GM23248 (cell line): ENCODE results near the gene CBFA2T3. TPM values are rescaled to one million over a fixed set of nuclear protein-coding genes. Genes with fewer than 3 reads are reported as not detected.

Source experiments
- DNase-seq: peaks from one replicate; pipeline ENCODE4 v3.0.0-alpha.2; 2015
- H2AFZ ChIP-seq: fragments of 200-600 bp; sonication (generic); 2 replicates; pipeline ENCODE4 v1.6.1; 2016; ENCODE audit warnings: antibody characterized with exemption
- H3F3A ChIP-seq: fragments of 200-600 bp; sonication (generic); 2 replicates; pipeline ENCODE4 v1.6.1; 2016; ENCODE audit warnings: mild to moderate bottlenecking, antibody characterized with exemption, mixed run types; ENCODE audit not compliant: insufficient read depth
- H3K27ac ChIP-seq: fragments of 200-600 bp; sonication (generic); 2 replicates; pipeline ENCODE4 v1.5.1; 2016; ENCODE audit warnings: mild to moderate bottlenecking
- H3K27me3 ChIP-seq: fragments of 200-600 bp; sonication (generic); replicated peaks from 2 replicates; pipeline ENCODE4 v1.6.1; 2016; ENCODE audit warnings: mild to moderate bottlenecking; ENCODE audit not compliant: insufficient read depth
- H3K36me3 ChIP-seq: fragments of 200-600 bp; sonication (generic); 2 replicates; pipeline ENCODE4 v1.6.1; 2016; ENCODE audit warnings: low read depth, mild to moderate bottlenecking
- H3K4me1 ChIP-seq: fragments of 200-600 bp; sonication (generic); 2 replicates; pipeline ENCODE4 v1.6.1; 2016; ENCODE audit warnings: mild to moderate bottlenecking; ENCODE audit not compliant: insufficient read depth
- H3K4me2 ChIP-seq: fragments of 200-600 bp; sonication (generic); one replicate; pipeline ENCODE4 v1.6.1; 2016; ENCODE audit warnings: mild to moderate bottlenecking; ENCODE audit not compliant: unreplicated experiment
- H3K4me3 ChIP-seq: fragments of 200-600 bp; sonication (generic); 2 replicates; pipeline ENCODE4 v1.5.1; 2016; ENCODE audit warnings: mild to moderate bottlenecking
- H3K79me2 ChIP-seq: fragments of 200-600 bp; sonication (generic); 2 replicates; pipeline ENCODE4 v1.6.1; 2016; ENCODE audit warnings: mild to moderate bottlenecking; ENCODE audit not compliant: insufficient read depth
- H3K9ac ChIP-seq: fragments of 200-600 bp; sonication (generic); 2 replicates; pipeline ENCODE4 v1.6.1; 2016; ENCODE audit warnings: mild to moderate bottlenecking
- H3K9me2 ChIP-seq: fragments of 200-600 bp; sonication (generic); 2 replicates; pipeline ENCODE4 v1.6.1; 2016; ENCODE audit warnings: mixed run types, mild to moderate bottlenecking, moderate library complexity; ENCODE audit not compliant: insufficient read depth
- H3K9me3 ChIP-seq: fragments of 200-600 bp; sonication (generic); one replicate; pipeline ENCODE4 v1.6.1; 2017; ENCODE audit warnings: low read depth
- H4K20me1 ChIP-seq: fragments of 200-600 bp; sonication (generic); 2 replicates; pipeline ENCODE4 v1.6.0; 2016; ENCODE audit not compliant: insufficient read depth
- EZH2 ChIP-seq: fragments of 200-600 bp; sonication (generic); IDR thresholded peaks from 2 replicates; pipeline ENCODE4 v1.6.1; 2018; ENCODE audit warnings: antibody characterized with exemption, mild to moderate bottlenecking; ENCODE audit not compliant: insufficient read depth, poor library complexity, severe bottlenecking
- EZH2phosphoT487 ChIP-seq: fragments of 200-600 bp; sonication (generic); IDR thresholded peaks from 2 replicates; pipeline ENCODE4 v1.6.1; 2018; ENCODE audit warnings: antibody characterized with exemption, moderate library complexity, mild to moderate bottlenecking, low read depth; ENCODE audit not compliant: insufficient read depth
- WGBS, 2 experiments: methylation state at CpG; one replicate each; pipeline ENCODE4 v1.1.6; 2015 to 2017; ENCODE audit warnings: low lambda C conversion rate in 2 of 2, low coverage in 1 of 2; ENCODE audit errors: missing lambda C conversion rate in 2 of 2; 5-methylcytosine and 5-hydroxymethylcytosine counted together
- in situ Hi-C: fragments of 300-500 bp; cut with MboI; formaldehyde crosslinking; loops from 2 replicates; pipeline ENCODE4 v1.15.0; 2020
- polyA plus RNA-seq: library from polyadenylated mRNA; unstranded; fragments of >200 nt; fragmentation: Nextera tagmentation; extraction: Ambion mirVana; gene quantifications from 2 replicates; pipeline ENCODE4 v1.2.1, GENCODE V29; 2016
- total RNA-seq: library from RNA; depleted of rRNA; stranded (reverse); fragments of >200 nt; shearing (Covaris generic); gene quantifications from 2 replicates; pipeline ENCODE4 v1.2.3, GENCODE V29; 2014

The CBFA2T3 gene
- total and polyA plus RNA-seq, 2 experiments from 2014 or later = not detected

DNA sequence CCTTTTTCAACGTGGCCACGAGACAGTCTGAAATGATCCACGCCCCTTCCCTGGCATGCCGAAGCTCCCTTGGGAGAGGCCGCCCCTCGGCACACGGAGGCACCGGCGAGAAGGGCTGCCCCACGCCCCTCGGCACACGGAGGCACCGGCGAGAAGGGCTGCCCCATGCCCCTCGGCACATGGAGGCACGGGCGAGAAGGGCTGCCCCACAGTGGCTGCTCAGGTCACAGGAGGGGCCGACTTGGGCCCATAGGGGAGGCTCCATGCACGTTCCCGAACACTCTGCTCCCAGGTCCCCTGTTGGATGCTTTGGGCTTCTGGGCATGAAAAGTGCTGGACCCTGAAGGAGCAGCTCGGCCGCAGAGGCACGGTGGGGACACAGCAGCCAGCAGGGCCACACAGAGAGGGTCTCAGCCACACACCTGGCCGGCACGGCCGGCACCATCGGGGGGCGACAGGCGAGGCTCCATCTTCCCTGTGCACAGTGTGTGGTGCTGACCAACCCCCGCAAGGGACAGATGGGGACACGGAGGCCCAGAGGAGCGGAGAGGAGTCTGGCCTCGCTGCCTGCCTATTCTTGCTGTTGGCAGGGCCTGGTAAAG is 42.8 kb downstream of the CBFA2T3 start:
- Histone ChIP-seq H3K27ac (no peak overlapping the region), H3K36me3 (no peaks in the 10 kb centered on the region), H3K27me3 (peaks cover 40% of the 10 kb centered on the region), H3F3A (no peaks in the 10 kb centered on the region), H3K4me2 (no peak overlapping the region), H3K79me2 (no peaks in the 10 kb centered on the region), H3K9me3 (no peaks in the 10 kb centered on the region), H3K4me1 (no peaks in the 10 kb centered on the region), H2AFZ (no peak overlapping the region), H4K20me1 (no peaks in the 10 kb centered on the region), H3K4me3 (no peak overlapping the region), H3K9me2 (no peaks in the 10 kb centered on the region), H3K9ac (no peak overlapping the region)
- 70 to 72% methylated on average over 32 of the region's 33 CpGs for WGBS, 2 experiments
- TF ChIP-seq EZH2phosphoT487 = no peak
- TF ChIP-seq EZH2 = no peak
- no peak for DNase-seq
- in situ Hi-C loops = no loop called here

DNA sequence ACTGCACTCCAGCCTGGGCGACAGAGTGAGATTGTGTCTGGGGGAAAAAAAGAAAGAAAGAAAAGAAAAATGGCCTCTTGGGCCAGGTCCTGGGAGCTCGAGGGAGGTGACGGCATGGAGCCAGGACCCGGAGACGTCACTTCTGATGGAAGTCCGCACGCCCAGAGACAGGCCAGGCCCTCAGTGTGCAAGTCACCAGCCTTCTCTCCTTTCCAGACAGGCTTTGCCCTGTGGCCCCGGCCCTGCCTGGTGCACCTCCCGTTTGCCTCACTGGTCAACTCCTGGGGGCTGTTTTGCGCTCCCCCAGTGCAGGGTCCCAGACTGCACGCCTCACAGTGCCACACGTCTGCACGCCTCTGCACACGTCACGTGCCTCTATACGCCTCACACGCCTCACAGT is 44.1 kb downstream of the CBFA2T3 start:
- Histone ChIP-seq H3K9me2 (no peaks in the 10 kb centered on the region), H2AFZ (no peak overlapping the region), H3F3A (no peaks in the 10 kb centered on the region), H3K36me3 (no peaks in the 10 kb centered on the region), H3K9ac (no peak overlapping the region), H3K4me2 (no peak overlapping the region), H3K4me3 (no peak overlapping the region), H3K79me2 (no peaks in the 10 kb centered on the region), H3K27me3 (peaks cover 30% of the 10 kb centered on the region), H3K27ac (no peak overlapping the region), H3K4me1 (no peaks in the 10 kb centered on the region), H4K20me1 (no peaks in the 10 kb centered on the region), H3K9me3 (no peaks in the 10 kb centered on the region)
- in situ Hi-C loops = no loop called here
- 65 to 87% methylated on average over 11 to 17 of the region's 17 CpGs for WGBS, 2 experiments
- no peak for DNase-seq
- TF ChIP-seq EZH2 = no peak
- no peak for TF ChIP-seq EZH2phosphoT487

DNA sequence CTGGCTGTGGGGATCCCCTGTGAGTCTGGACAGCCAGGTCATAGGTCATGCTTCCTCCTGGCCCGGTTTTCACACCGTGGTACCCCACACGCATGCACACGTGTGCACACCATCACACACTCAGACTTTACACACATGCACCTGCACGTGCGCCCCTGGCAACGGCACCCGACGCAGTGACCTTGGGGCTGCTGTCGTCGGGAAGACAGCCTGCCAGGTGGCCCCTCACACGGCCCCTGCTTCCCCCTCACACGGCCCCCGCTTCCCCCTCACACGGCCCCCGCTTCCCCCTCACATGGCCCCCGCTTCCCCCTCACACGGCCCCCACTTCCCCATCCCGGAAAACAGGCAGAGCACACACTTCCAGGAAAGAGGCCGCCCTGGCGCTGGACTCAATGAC is 45.1 kb downstream of the CBFA2T3 start:
- in situ Hi-C loops = no loop called here
- no peak for DNase-seq
- Histone ChIP-seq H3K9me2 (no peaks in the 10 kb centered on the region), H3K4me2 (no peak overlapping the region), H3K36me3 (no peaks in the 10 kb centered on the region), H3K79me2 (no peaks in the 10 kb centered on the region), H2AFZ (no peak overlapping the region), H3K4me3 (no peak overlapping the region), H3K27ac (no peak overlapping the region), H4K20me1 (no peaks in the 10 kb centered on the region), H3K9ac (no peak overlapping the region), H3K4me1 (no peaks in the 10 kb centered on the region), H3K9me3 (no peaks in the 10 kb centered on the region), H3K27me3 (peaks cover 20% of the 10 kb centered on the region), H3F3A (no peaks in the 10 kb centered on the region)
- TF ChIP-seq EZH2 (no peak), EZH2phosphoT487 (no peak)
- WGBS, 2 experiments = 66 to 73% methylated on average over 9 to 21 of the region's 21 CpGs

DNA sequence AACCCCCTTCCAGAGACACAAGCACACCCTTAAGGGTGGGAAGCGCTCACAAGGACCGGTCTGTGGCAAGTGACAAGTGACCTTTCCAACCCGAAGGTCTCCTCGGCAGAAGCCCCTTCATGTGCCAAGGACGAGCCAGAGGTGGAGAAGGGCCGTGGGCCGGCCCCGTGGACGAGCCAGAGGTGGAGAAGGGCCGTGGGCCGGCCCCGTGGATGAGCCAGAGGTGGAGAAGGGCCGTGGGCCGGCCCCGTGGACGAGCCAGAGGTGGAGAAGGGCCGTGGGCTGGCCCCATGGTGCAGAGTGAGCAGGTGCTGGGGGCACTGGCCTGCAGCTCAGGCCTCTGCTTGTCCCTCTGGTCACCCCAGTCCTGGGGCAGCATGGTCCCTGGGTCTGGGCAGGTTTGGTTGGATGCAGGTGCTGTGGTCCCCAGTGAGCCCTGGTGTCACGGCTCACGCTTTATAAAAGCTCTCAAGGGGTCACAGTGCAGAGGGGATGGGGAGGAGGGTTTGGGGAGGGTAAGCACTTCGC is 45.6 kb downstream of the CBFA2T3 start:
- H3K27ac ChIP-seq = no peak overlapping the region
- DNase-seq = no peak
- in situ Hi-C loops = no loop called here
- H3K9ac ChIP-seq = no peak overlapping the region
- no peaks in the 10 kb centered on the region for H3K36me3 ChIP-seq
- H3F3A ChIP-seq = no peaks in the 10 kb centered on the region
- no peak overlapping the region for H3K4me3 ChIP-seq
- no peak overlapping the region for H2AFZ ChIP-seq
- no peak for TF ChIP-seq EZH2phosphoT487
- TF ChIP-seq EZH2 = no peak
- no peaks in the 10 kb centered on the region for H3K79me2 ChIP-seq
- H3K4me2 ChIP-seq = no peak overlapping the region
- H3K4me1 ChIP-seq = no peaks in the 10 kb centered on the region
- no peaks in the 10 kb centered on the region for H3K9me3 ChIP-seq
- peaks cover 15% of the 10 kb centered on the region for H3K27me3 ChIP-seq
- 60 to 64% methylated on average over 15 to 20 of the region's 20 CpGs for WGBS, 2 experiments
- H3K9me2 ChIP-seq = no peaks in the 10 kb centered on the region
- no peaks in the 10 kb centered on the region for H4K20me1 ChIP-seq

DNA sequence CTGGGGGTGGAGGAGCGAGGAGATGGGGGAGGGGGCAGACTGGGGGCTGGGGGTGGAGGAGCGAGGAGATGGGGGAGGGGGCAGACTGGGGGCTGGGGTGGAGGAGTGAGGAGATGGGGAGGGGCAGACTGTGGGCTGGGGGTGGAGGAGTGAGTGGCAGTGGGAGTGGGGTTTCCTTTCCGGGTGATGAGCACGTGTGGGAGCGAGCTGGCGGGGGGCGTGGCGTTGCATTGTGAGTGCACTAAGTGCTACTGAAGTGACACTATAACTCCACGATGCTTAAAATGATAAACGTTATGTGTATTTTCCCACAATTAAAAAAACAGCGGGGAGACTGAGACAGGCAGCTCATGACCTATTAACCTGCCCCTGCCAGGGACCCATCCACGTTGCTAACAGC is 46.3 kb downstream of the CBFA2T3 start:
- TF ChIP-seq EZH2 = no peak
- no peak for TF ChIP-seq EZH2phosphoT487
- H3K36me3 ChIP-seq = no peaks in the 10 kb centered on the region
- H3K27ac ChIP-seq = no peak overlapping the region
- H3K79me2 ChIP-seq = no peaks in the 10 kb centered on the region
- H3K4me3 ChIP-seq = no peak overlapping the region
- no peaks in the 10 kb centered on the region for H3K9me3 ChIP-seq
- H3K27me3 ChIP-seq = peaks cover 8% of the 10 kb centered on the region
- H3K9ac ChIP-seq = no peak overlapping the region
- no peaks in the 10 kb centered on the region for H4K20me1 ChIP-seq
- in situ Hi-C loops = no loop called here
- no peak overlapping the region for H3K4me2 ChIP-seq
- no peak for DNase-seq
- no peaks in the 10 kb centered on the region for H3K9me2 ChIP-seq
- 69 to 74% methylated on average over 8 to 12 of the region's 12 CpGs for WGBS, 2 experiments
- H3K4me1 ChIP-seq = no peaks in the 10 kb centered on the region
- no peak overlapping the region for H2AFZ ChIP-seq
- no peaks in the 10 kb centered on the region for H3F3A ChIP-seq
